Activated T-helper 17 cell treated with anti-CD3 and anti-CD28 coated beads, Interleukin-2, amount 50 U/mL, for 72 hours (primary cell): ENCODE data around the gene TRIM39. TPM values are rescaled to one million over a fixed set of nuclear protein-coding genes. Genes with fewer than 3 reads are reported as not detected.
"Not testable (repeated sequence)": the region's sequence is repeated elsewhere in the genome, so short reads cannot be mapped to it uniquely, and the experiment has no call there.

Source experiments
- ATAC-seq: fragments of 150-1000 bp; cut with Tn5 transposase; replicated peaks from 2 replicates; pipeline ENCODE4 v1.10.0; 2021; ENCODE audit warnings: mild to moderate bottlenecking, moderate library complexity
- H3K27ac Mint-ChIP-seq: one replicate; pipeline ENCODE4 v1.8.0; 2022; ENCODE audit warnings: mixed read lengths
- H3K27me3 Mint-ChIP-seq: one replicate; pipeline ENCODE4 v1.8.0; 2022; ENCODE audit warnings: mixed read lengths
- H3K36me3 Mint-ChIP-seq: one replicate; pipeline ENCODE4 v1.8.0; 2022; ENCODE audit warnings: low read depth, mild to moderate bottlenecking, mixed read lengths
- H3K4me1 Mint-ChIP-seq: one replicate; pipeline ENCODE4 v1.8.0; 2022; ENCODE audit warnings: mixed read lengths
- H3K4me3 Mint-ChIP-seq: one replicate; pipeline ENCODE4 v1.8.0; 2022; ENCODE audit warnings: mild to moderate bottlenecking, mixed read lengths
- H3K9me3 Mint-ChIP-seq: one replicate; pipeline ENCODE4 v1.8.0; 2022; ENCODE audit warnings: mixed read lengths
- total RNA-seq, 2 donors: library from RNA; stranded (reverse); gene quantifications; one replicate each; pipeline ENCODE4 v1.2.3, GENCODE V29; 2022

The TRIM39 gene
- total RNA-seq, 2 donors from 2014 or later: 12.4 to 16.1 TPM

GRCh38 chr6:30364591-30364990, 37.9 kb downstream of the TRIM39 start:
- Mint-ChIP-seq H3K4me1 (no peaks in the 10 kb centered on the region), H3K4me3 (no peak overlapping the region), H3K27ac (no peak overlapping the region), H3K27me3 (peaks cover 47% of the 10 kb centered on the region), H3K36me3 (no peaks in the 10 kb centered on the region), H3K9me3 (peaks cover 4% of the 10 kb centered on the region)
- no peak for ATAC-seq

- not testable (repeated sequence) for H3K4me3 Mint-ChIP-seq, H3K4me1 Mint-ChIP-seq, ATAC-seq, H3K27ac Mint-ChIP-seq, H3K36me3 Mint-ChIP-seq, H3K9me3 Mint-ChIP-seq
- peaks cover 37% of the 10 kb centered on the region for H3K27me3 Mint-ChIP-seq
Observed at GRCh38 chr6:30369280-30369679, 42.6 kb downstream of the TRIM39 start.

GRCh38 chr6:30378290-30378937, 51.7 kb downstream of the TRIM39 start:
- no peaks in the 10 kb centered on the region for H3K36me3 Mint-ChIP-seq
- no peak overlapping the region for H3K27ac Mint-ChIP-seq
- no peaks in the 10 kb centered on the region for H3K9me3 Mint-ChIP-seq
- H3K4me3 Mint-ChIP-seq: no peak overlapping the region
- peaks cover 42% of the 10 kb centered on the region for H3K27me3 Mint-ChIP-seq
- no peaks in the 10 kb centered on the region for H3K4me1 Mint-ChIP-seq
- ATAC-seq: no peak

- Mint-ChIP-seq H3K4me1 (no peaks in the 10 kb centered on the region), H3K36me3 (no peaks in the 10 kb centered on the region), H3K4me3 (no peak overlapping the region), H3K9me3 (no peaks in the 10 kb centered on the region), H3K27ac (no peak overlapping the region), H3K27me3 (peaks cover 43% of the 10 kb centered on the region)
- no peak for ATAC-seq
Observed at GRCh38 chr6:30380464-30380863, 53.7 kb downstream of the TRIM39 start.

- no peak for ATAC-seq
- Mint-ChIP-seq H3K36me3 (no peaks in the 10 kb centered on the region), H3K27ac (no peak overlapping the region), H3K9me3 (no peaks in the 10 kb centered on the region), H3K27me3 (peaks cover 70% of the 10 kb centered on the region), H3K4me3 (no peak overlapping the region), H3K4me1 (no peaks in the 10 kb centered on the region)
Observed at GRCh38 chr6:30386166-30386565, 59.4 kb downstream of the TRIM39 start.

GRCh38 chr6:30391240-30391639, 64.5 kb downstream of the TRIM39 start:
- Mint-ChIP-seq H3K9me3 (no peaks in the 10 kb centered on the region), H3K36me3 (no peaks in the 10 kb centered on the region), H3K27ac (no peak overlapping the region), H3K4me1 (no peaks in the 10 kb centered on the region), H3K27me3 (peaks cover 57% of the 10 kb centered on the region), H3K4me3 (no peak overlapping the region)
- ATAC-seq: no peak

Other genes starting within 250 kb of the TRIM39 start
- not detected for gene TRIM31, start 213.8 kb upstream of the TRIM39 start, total RNA-seq
- gene TRIM40, start 190.8 kb upstream of the TRIM39 start, total RNA-seq: not detected
- gene TRIM10, start 165.7 kb upstream of the TRIM39 start, total RNA-seq: under 1 TPM in 1 of 2 donors, not detected in 1; 0.16 TPM
- gene TRIM15, start 163.4 kb upstream of the TRIM39 start, total RNA-seq: not detected
- 10 to 100 TPM; 37.6 to 67.0 TPM for gene TRIM26, start 113.5 kb upstream of the TRIM39 start, total RNA-seq
- 10 to 100 TPM; 20.8 to 22.9 TPM for gene RPP21, start 18.2 kb downstream of the TRIM39 start, total RNA-seq
- 100 to 1,000 TPM; 362 to 675 TPM for gene HLA-E, start 162.6 kb downstream of the TRIM39 start, total RNA-seq
- 100 to 1,000 TPM; 102 to 117 TPM for gene GNL1, start 229.6 kb downstream of the TRIM39 start, total RNA-seq
- gene PRR3, start 230.4 kb downstream of the TRIM39 start, total RNA-seq: 10 to 100 TPM; 22.1 to 23.1 TPM
- gene ABCF1, start 244.5 kb downstream of the TRIM39 start, total RNA-seq: 10 to 100 TPM; 65.0 to 98.2 TPM